Pancreas (tissue), 10 donors: ENCODE data around the gene MAML1. TPM values are rescaled to one million over a fixed set of nuclear protein-coding genes. Genes with fewer than 3 reads are reported as not detected.

ENCODE experiments used
- ATAC-seq, 4 donors: fragments of 200-7000 bp; cut with Tn5 transposase; one replicate each; pipeline versions ENCODE4 v1.8.0 to v1.9.1; 2020; ENCODE audit warnings: mild to moderate bottlenecking in 4 of 4, moderate library complexity in 4 of 4
- DNase-seq, 6 donors: peaks; one replicate each; pipeline ENCODE4 v3.0.0-alpha.2; 2020
- FAIRE-seq: peaks from 2 replicates; lab custom pipeline; 2012; peaks lifted over from hg19 to GRCh38; lab: Jason Lieb, UNC
- H3K27ac ChIP-seq, 4 donors: fragments of 200-600 bp; sonication (generic); 1 replicate in 3 of 4; 2 replicates in 1 of 4; pipeline versions ENCODE4 v1.5.0 to v1.8.0; 2020
- H3K27me3 ChIP-seq, 4 donors: fragments of 200-600 bp; one replicate each; pipeline ENCODE4 v1.8.0; 2021
- H3K36me3 ChIP-seq, 3 donors: fragments of 200-600 bp; sonication (generic) in 1 of 3; one replicate each; pipeline versions ENCODE4 v1.5.0 to v1.8.0; 2020 to 2021
- H3K4me1 ChIP-seq, 3 donors: fragments of 200-600 bp; one replicate each; pipeline ENCODE4 v1.8.0; 2021
- H3K4me3 ChIP-seq, 4 donors: fragments of 200-600 bp; sonication (generic) in 2 of 4; one replicate each; pipeline versions ENCODE4 v1.5.0 to v1.8.0; 2020 to 2021
- H3K9me3 ChIP-seq, 4 donors: fragments of 200-600 bp; one replicate each; pipeline ENCODE4 v1.8.0; 2021
- CTCF ChIP-seq, 4 donors: fragments of 200-600 bp; sonication (generic) in 3 of 4; IDR thresholded peaks; one replicate each; pipeline versions ENCODE4 v1.5.0 to v1.8.0; 2021; ENCODE audit warnings: antibody characterized with exemption in 4 of 4
- WGBS, 2 donors: extraction: QIAGEN DNeasy Blood & Tissue Kit; methylation state at CpG; one replicate each; pipeline ENCODE4 v1.1.7; 2013; 5-methylcytosine and 5-hydroxymethylcytosine counted together
- intact Hi-C, 3 donors: fragments of 100-400 bp; cut with DNase I; formaldehyde crosslinking; loops; one replicate each; pipeline versions ENCODE4 v1.11.1 to v1.14.2; 2022
- polyA plus RNA-seq, 2 donors: library from polyadenylated mRNA; stranded (reverse); fragments of 200-250 nt; gene quantifications; one replicate each; pipeline ENCODE4 v1.2.3, GENCODE V29; 2013
- total RNA-seq, 6 donors: library from RNA; stranded (reverse); fragmentation: NEBNext Ultra II Directional in 4 of 6; extraction: Animal tissue kit (Norgen Biotek cat#: 25700) in 4 of 6; gene quantifications; one replicate each; pipeline versions ENCODE4 v1.2.1 to v1.2.4, GENCODE V29; 2021 to 2023
- donor health status: healthy with polysubstance abuse.
- donor health status: DM: no; HTN: no; CAD: no; lungs with moderate emphysema.
- donor health status: DM: no; HTN: no; CAD: no.
- donor health status: control.
- donor health status: control.
- donor health status: Bipolar disorder and iron deficiency.
- donor health status: DM: yes; HTN: yes; CAD: no.
- donor health status: DM: no; HTN: no; CAD: no.
- donor health status: DM: no; HTN: no; CAD: no.
- donor health status: DM: yes; HTN: yes; CAD: no.

MAML1 gene
- total and polyA plus RNA-seq, 8 donors, result 7.1 to 18.0 (median 11.2) TPM

GRCh38 chr5:179766726-179767455 lies 34.3 kb downstream of the MAML1 start:
- no peak for ATAC-seq
- WGBS, 2 donors, result 50 to 53% methylated on average over 12 of the region's 12 CpGs
- H3K27me3 ChIP-seq, result no peaks in the 10 kb centered on the region
- H3K9me3 ChIP-seq, result no peaks in the 10 kb centered on the region
- intact Hi-C loops, result no loop called here
- no peak for DNase-seq
- H3K27ac ChIP-seq, result peak overlapping the region in 2 of 4 donors; percentile 23 to 59
- no peak for FAIRE-seq
- peaks cover 11 to 18% (median 12%) of the 10 kb centered on the region in 3 donors for H3K4me1 ChIP-seq
- peaks cover 3 to 48% (median 26%) of the 10 kb centered on the region in 3 donors for H3K36me3 ChIP-seq
- no peak for TF ChIP-seq CTCF (IDR thresholded peaks at IDR 0.05)
- H3K4me3 ChIP-seq, result no peak overlapping the region

GRCh38 chr5:179767496-179768100 lies 35.0 kb downstream of the MAML1 start:
- no peak for FAIRE-seq
- Histone ChIP-seq H3K4me1 (peaks cover 5 to 11% (median 5%) of the 10 kb centered on the region in 3 donors), H3K36me3 (peaks cover 3 to 55% (median 33%) of the 10 kb centered on the region in 3 donors), H3K4me3 (no peak overlapping the region), H3K9me3 (no peaks in the 10 kb centered on the region), H3K27me3 (no peaks in the 10 kb centered on the region), H3K27ac (no peak overlapping the region)
- ATAC-seq, result no peak
- no peak for TF ChIP-seq CTCF (IDR thresholded peaks at IDR 0.05)
- intact Hi-C loops, result no loop called here
- 87 to 88% methylated on average over 9 of the region's 9 CpGs for WGBS, 2 donors
- no peak for DNase-seq

- Histone ChIP-seq H3K4me3 (no peak overlapping the region), H3K27me3 (no peaks in the 10 kb centered on the region), H3K9me3 (no peaks in the 10 kb centered on the region), H3K4me1 (peaks cover 0 to 1% (median under 1%) of the 10 kb centered on the region in 3 donors), H3K27ac (no peak overlapping the region), H3K36me3 (peaks cover 7 to 64% (median 39%) of the 10 kb centered on the region in 3 donors)
- WGBS, 2 donors, result 87 to 89% methylated on average over 18 of the region's 18 CpGs
- TF ChIP-seq CTCF (IDR thresholded peaks at IDR 0.05), result no peak
- DNase-seq (no peak), FAIRE-seq (no peak), ATAC-seq (no peak)
- intact Hi-C loops, result no loop called here
Observed at GRCh38 chr5:179768326-179769085, 35.9 kb downstream of the MAML1 start.

- FAIRE-seq, result no peak
- no peaks in the 10 kb centered on the region for H3K27me3 ChIP-seq
- H3K27ac ChIP-seq, result no peak overlapping the region
- H3K4me3 ChIP-seq, result no peak overlapping the region
- no peak for ATAC-seq
- intact Hi-C loops, result no loop called here
- 88 to 94% methylated on average over 6 of the region's 6 CpGs for WGBS, 2 donors
- DNase-seq, result no peak
- H3K9me3 ChIP-seq, result no peaks in the 10 kb centered on the region
- no peak for TF ChIP-seq CTCF (IDR thresholded peaks at IDR 0.05)
- H3K4me1 ChIP-seq, result no peaks in the 10 kb centered on the region
- H3K36me3 ChIP-seq, result peaks cover 7 to 70% (median 47%) of the 10 kb centered on the region in 3 donors
Observed at GRCh38 chr5:179769271-179769670, 36.6 kb downstream of the MAML1 start.
